TTC549 (cell line): ENCODE measurements around the gene ING2.
"Not testable (repeated sequence)": the region's sequence is repeated elsewhere in the genome, so short reads cannot be mapped to it uniquely, and the experiment has no call there.

Experiments
- FAIRE-seq: peaks from 2 replicates; lab custom pipeline; 2012; peaks lifted over from hg19 to GRCh38; lab: Jason Lieb, UNC

Gene ING2

GRCh38 chr4:183550345-183551093 lies 45.7 kb downstream of the ING2 start:
- FAIRE-seq, result no peak

DNA sequence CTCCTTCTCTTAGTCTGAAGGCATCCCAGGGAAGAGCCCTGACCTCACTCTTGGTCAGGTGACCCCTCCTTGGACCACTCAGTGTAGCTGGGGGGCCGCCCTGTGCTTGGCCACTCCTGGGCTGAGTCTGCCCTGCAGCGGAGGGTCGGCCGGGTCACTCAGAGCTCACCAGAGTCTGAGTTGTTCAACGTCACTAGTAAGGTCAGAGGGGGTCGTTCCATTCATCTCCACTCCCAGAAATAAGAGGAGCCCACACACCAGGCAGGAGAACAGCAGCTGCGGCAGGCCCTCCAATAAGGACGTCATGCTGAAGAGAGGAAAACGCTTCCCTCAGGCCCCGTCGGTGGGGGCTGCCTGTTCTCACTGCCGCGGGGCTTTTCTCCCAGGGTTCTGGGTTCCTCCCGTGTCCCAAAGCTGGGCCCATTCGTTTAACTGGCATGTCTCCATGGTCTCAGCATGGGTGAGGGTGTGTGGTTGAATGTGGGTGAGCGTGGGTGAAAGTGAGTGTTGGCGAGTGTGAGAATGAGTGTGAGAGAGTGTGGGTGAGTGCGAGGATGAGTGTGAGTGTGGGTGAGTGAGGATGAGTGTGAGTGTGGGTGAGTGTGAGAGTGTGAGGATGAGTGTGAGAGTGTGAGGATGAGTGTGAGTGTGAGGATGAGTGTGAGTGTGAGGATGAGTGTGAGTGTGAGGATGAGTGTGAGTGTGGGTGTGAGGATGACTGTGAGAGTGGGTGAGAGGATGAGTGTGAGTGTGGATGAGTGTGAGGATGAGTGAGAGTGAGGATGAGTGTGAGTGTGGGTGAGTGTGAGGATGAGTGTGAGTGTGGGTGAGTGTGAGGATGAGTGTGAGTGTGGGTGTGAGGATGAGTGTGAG lies 47.7 kb downstream of the ING2 start:
- no peak for FAIRE-seq

DNA sequence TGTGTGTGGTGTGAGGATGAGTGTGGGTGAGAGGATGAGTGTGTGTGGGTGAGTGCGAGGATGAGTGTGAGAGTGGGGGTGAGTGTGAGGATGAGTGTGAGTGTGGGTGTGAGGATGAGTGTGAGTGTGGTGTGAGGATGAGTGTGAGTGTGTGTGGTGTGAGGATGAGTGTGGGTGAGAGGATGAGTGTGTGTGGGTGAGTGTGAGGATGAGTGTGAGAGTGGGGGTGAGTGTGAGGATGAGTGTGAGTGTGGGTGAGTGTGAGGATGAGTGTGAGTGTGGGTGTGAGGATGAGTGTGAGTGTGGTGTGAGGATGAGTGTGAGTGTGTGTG lies 48.3 kb downstream of the ING2 start:
- FAIRE-seq, result not testable (repeated sequence)

DNA sequence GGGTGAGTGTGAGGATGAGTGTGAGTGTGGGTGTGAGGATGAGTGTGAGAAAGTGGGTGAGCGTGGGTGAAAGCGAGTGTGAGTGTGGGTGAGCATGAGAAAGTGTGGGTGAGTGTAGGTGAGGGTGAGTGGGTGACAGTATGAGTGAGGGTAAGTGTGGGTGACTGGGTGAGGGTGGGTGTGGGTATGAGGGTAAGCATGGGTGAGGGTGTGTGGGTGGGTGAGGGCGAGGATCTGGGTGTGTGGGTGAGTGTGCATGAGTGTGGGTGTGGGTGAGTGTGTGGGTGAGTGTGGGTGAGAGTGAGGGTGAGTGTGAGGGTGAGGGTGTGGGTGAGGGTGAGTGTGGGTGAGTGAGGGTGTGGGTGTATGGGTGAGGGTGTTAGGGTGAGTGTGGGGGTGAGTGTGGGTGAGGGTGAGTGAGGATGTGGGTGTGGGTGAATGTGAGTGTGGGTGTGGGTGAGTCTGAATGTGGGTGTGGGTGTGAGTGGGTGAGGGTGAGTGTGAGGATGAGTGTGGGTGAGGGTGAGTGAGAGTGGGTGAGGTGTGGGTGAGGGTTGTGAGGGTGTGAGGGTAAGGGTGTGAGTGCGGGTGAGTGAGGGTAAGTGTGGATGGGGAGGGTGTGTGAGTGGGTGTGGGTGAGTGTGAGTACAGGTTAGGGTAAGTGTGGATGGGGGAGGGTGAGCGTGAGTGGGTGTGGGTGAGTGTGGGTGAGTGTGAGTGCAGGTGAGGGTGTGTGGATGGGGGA lies 48.9 kb downstream of the ING2 start:
- FAIRE-seq, result no peak

DNA sequence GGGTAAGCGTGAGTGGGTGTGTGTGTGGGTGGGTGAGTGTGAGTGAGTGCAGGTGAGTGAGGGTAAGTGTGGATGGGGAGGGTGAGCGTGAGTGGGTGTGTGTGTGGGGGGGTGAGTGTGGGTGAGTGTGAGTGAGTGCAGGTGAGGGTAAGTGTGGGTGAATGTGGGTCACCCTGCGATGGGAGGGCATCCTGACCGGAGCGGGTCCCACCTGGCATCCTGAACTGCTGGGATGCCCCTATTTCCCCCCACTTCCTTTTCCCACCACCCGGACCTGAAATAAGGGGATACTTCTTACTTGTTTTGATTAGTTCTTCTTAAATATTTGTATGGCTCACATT lies 49.5 kb downstream of the ING2 start:
- no peak for FAIRE-seq

GRCh38 chr4:183554878-183555585 lies 50.2 kb downstream of the ING2 start:
- FAIRE-seq, result no peak

GRCh38 chr4:183556947-183557346 lies 52.1 kb downstream of the ING2 start:
- FAIRE-seq, result no peak

DNA sequence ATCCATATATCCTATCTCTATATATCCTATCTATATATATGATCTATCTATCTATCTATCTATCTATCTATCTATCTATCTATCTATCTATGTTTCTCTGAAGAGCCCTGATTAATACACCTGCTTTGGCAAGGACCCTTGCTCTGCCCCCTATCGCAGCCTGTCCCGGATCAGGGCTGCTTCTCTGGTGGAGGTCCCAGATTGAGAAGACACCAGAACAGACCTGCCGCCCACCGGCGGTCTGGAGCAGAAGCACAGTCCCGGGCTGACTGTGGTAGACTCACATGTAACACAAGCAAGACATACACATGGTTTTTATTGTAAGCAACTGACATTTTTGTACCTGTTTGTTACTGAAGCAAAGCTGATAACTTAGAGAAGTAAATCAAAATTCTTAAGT lies 52.8 kb downstream of the ING2 start:
- FAIRE-seq, result no peak

DNA sequence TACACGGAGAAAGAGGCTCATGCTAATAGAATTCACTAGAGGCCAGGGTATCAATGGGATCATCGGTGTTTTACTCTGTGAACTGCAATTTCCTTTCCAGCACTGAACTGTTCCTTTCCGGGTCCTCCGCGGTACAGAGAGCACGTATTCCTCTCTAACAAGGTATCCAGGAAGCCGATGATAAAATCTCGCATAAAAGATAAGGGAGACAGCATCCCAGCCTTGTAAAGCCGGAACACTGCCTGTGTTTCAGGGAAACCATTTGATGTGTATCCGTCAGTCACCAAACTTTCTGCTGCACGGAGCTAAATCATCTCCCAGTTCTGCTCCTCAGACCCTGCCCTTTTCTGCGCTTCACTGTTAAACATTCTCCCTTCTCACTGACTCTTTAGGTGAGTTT lies 54.0 kb downstream of the ING2 start:
- no peak for FAIRE-seq

- no peak for FAIRE-seq
These were observed 57.0 kb downstream of the ING2 start for GRCh38 chr4:183561905-183562304.
